ENCODE results near the gene HSF4.

DNA sequence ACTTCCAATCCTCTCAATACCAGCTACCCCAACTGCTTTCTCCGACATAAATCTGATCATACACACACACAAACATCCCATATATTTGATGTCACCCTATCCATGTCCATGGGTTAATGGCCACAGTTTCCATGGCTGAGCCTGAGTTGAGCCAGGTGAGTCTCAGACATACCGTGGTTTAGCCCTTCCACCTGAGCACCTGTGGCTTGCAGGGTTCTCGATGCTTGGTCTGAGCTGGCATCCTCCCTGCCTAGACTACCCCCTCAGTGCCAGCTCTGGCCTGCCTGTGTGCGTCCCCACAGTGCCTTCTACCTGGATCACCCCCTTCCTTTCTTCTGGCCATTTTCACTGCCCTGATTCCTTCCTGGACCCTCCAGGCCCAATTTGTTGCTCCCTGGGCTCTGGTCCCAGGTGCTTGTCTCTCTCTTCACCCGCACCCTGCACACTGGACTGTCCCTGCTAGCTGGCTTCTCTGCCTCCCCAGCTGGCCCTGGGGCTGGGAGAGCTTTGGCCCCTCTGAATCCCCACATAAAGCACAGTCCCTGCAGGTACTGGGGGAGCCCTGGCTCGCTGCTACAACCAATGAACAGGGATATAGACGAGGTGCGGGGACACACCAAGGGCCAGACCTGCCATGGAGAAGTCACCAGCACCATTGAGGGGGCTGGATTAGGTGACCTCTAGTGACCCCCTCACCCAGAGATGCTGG, 41.7 kb downstream of the HSF4 start:
- no peak for TF ChIP-seq POLR2AphosphoS5 (IDR thresholded peaks at IDR 0.05; ENCODE audit: borderline replicate concordance, low read depth, low read length)
- TF ChIP-seq FOXP2 (optimal IDR thresholded peaks at IDR 0.05; ENCODE audit: control extremely low read depth, extremely low read length, insufficient read depth) = no peak
- TF ChIP-seq EZH2 (IDR thresholded peaks at IDR 0.05) = no peak

Measured in SK-N-MC (cell line).